Astrocyte of the spinal cord (primary cell): Measurements from ENCODE around the gene ENPEP.

Source experiments
- DNase-seq: peaks from one replicate; pipeline ENCODE4 v3.0.0; 2011; ENCODE audit warnings: low read depth, low spot score
- H3K4me3 ChIP-seq: 2 replicates; pipeline ENCODE4 v1.5.1; 2011; ENCODE audit warnings: low read depth, mild to moderate bottlenecking, low read length, moderate library complexity
- in situ Hi-C: cut with HindIII; loops from 2 replicates; pipeline ENCODE4 v1.10.0; 2017; ENCODE audit warnings: low sequenced_read_pairs
- TF ChIP-seq, protein P1 (sequence below): IDR thresholded peaks from 2 replicates; pipeline ENCODE4 v1.5.1; 2012; ENCODE audit warnings: low read depth, mild to moderate bottlenecking, low read length, inconsistent platforms

Gene ENPEP

DNA sequence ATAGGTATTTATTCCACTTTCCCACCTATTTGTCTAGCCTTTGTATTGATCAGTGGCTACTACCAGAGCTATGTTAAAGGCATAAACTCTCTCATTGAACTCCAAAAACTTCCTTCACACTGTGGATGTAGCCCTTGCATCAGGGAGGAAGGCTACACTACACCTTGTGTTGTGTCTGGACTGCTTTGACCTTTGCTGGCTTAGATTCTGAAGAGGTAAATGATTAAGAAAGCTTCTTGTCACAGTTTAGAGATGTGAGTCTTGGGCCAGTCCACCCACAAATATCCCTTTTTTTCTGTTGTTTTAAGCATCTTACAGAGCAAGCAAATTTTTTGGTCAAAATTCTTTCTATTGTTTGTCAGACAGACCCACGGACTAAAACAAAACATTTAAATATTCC, 1.9 kb downstream of the ENPEP start:
- H3K4me3 ChIP-seq = no peak overlapping the region
- DNase-seq = no peak
- in situ Hi-C loops = no loop called here
- TF ChIP-seq, protein P1, sequence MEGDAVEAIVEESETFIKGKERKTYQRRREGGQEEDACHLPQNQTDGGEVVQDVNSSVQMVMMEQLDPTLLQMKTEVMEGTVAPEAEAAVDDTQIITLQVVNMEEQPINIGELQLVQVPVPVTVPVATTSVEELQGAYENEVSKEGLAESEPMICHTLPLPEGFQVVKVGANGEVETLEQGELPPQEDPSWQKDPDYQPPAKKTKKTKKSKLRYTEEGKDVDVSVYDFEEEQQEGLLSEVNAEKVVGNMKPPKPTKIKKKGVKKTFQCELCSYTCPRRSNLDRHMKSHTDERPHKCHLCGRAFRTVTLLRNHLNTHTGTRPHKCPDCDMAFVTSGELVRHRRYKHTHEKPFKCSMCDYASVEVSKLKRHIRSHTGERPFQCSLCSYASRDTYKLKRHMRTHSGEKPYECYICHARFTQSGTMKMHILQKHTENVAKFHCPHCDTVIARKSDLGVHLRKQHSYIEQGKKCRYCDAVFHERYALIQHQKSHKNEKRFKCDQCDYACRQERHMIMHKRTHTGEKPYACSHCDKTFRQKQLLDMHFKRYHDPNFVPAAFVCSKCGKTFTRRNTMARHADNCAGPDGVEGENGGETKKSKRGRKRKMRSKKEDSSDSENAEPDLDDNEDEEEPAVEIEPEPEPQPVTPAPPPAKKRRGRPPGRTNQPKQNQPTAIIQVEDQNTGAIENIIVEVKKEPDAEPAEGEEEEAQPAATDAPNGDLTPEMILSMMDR = no peak

DNA sequence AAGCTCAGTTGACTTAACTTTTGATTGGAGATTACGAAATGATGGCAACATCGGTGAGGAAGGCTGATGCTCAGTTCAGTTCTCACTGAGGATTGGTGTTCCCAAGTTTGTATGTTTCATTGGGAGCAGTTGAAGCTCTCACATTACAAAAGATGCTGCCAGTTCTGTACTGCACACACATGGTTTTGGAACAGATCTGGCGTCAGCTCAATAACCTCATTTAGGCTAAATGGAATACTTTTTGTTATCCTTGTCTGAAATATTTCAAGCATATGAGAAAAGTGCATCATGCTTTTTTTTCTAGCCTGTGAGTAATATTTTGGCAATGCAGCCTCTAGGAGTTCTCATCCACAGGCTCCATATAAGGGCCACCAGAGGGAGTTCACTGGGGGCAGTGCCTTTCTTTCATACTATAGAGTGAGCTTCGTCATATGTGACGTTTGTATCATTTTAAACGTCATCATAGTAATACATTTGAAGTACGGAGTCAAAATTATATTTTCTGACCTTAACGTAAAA, 4.1 kb downstream of the ENPEP start:
- peak; percentile 94 for DNase-seq
- H3K4me3 ChIP-seq = no peak overlapping the region
- in situ Hi-C loops = no loop called here
- TF ChIP-seq, protein P1 = peak; percentile 56

DNA sequence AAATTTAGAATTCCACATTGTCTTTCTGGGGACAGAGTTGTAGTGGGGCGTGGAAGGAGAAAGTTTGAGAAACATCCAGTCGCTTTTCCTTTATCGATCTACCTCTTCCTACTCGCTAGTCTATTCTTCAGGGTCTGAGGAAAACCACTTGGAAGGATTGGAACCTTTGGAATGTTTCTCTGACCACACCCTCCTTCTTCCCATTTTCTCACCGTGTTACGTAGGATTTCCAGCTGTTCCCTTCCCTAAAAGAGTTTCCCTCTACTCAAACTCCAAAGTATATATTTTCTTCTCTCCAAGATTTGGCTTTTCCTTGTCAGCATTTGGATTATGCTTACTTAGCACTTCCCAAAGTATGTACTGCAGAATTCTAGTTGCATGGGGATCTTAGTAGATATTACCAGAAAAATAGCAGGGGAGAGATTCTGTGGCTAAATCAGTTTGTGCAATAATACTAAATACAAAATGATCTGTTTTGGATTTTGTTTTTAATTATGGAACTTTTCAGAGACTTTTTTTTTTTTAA, 4.9 kb downstream of the ENPEP start:
- no peak for DNase-seq
- in situ Hi-C loops = no loop called here
- H3K4me3 ChIP-seq = no peak overlapping the region
- TF ChIP-seq, protein P1 = no peak

DNA sequence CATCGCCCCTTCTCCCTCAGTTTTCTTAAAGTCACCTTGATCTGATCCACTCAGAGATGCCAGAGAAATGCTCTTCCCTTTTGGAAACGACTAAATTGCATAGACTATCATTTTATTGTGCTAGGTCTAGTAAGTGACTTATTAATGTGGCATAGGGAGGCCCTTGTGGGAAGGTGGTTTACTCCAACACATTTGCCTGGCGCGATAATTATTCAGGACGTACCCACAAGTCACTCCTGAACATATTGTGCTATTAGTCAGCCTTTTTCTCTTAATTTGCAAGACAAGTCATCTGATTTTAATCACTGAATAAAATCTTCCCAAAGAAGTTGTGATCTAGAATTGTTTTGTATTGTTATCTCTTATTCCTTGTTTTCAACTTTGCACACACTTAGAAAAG, 7.6 kb downstream of the ENPEP start:
- TF ChIP-seq, protein P1 = no peak
- no peak for DNase-seq
- in situ Hi-C loops = no loop called here
- H3K4me3 ChIP-seq = no peak overlapping the region

DNA sequence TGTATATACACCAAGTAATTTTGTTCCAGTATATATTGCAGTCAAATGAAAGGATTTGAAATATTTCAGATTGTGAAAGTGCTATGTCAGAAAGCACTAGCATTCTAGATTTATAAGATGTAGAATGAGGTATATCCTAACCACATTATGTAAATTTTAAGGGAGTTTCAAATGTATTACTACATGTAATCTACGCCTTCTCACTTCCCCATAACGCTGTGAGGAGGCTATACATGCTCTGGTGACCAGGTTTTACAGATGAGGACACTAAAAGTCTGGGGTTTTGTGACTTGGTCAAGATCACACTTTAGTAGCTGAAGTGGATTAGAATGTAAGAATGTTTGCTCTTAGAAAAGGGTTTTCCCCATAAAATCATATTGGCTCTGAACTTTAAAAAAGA, 8.1 kb downstream of the ENPEP start:
- DNase-seq = no peak
- in situ Hi-C loops = no loop called here
- TF ChIP-seq, protein P1 = no peak
- no peak overlapping the region for H3K4me3 ChIP-seq

DNA sequence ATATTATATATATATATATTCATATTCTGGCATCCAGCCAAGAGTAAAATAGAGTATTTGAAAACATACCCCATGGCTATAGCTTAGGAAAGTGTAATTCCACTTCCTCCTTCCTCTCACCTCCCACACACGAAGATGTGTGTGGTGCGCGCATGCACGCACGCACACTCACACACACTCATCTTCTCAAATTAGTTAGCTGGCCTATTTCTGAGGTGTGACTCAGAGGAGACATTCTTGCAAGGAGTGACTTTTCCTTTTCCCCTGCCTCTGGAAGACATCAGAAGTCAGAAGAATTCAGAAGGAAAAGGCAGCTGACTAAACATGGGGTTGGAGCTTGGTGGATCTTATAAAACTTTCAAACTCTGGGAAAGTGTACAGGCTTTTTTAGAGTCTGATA, 8.8 kb downstream of the ENPEP start:
- DNase-seq = peak; percentile 78
- H3K4me3 ChIP-seq = no peak overlapping the region
- in situ Hi-C loops = no loop called here
- TF ChIP-seq, protein P1 = no peak
